HepG2 (cell line): ENCODE measurements around the gene KIZ. TPM values are rescaled to one million over a fixed set of nuclear protein-coding genes. Genes with fewer than 3 reads are reported as not detected.

Experiments
- ATAC-seq: fragments of 200-7000 bp; cut with Tn5 transposase; 3 replicates; pipeline ENCODE4 v1.9.1; 2020; ENCODE audit warnings: mild to moderate bottlenecking, moderate library complexity
- BruUV-seq: library from RNA; stranded (reverse); fragments of 400-500 nt; replicated peaks from 2 replicates; lab custom pipeline; 2021; lab: Mats Ljungman, UMichigan
- CTCF ChIA-PET: fragments of 300-600 bp; formaldehyde crosslinking; extraction: SDS; loops from one replicate; lab custom pipeline; 2021; ENCODE audit warnings: low total read pairs, inconsistent platforms, low intra/inter-chr PET ratio; lab: Yijun Ruan, JAX
- POLR2A ChIA-PET: fragments of 350-600 bp; sonication (Branson Sonifier 250); formaldehyde crosslinking; loops from one replicate; lab custom pipeline; 2020; ENCODE audit warnings: antibody characterized with exemption, inconsistent platforms; lab: Yijun Ruan, JAX
- DNase-seq: peaks from one replicate; pipeline ENCODE4 v3.0.0-alpha.2; 2015; ENCODE audit warnings: low spot score
- FAIRE-seq: peaks from 3 replicates; lab custom pipeline; 2011; peaks lifted over from hg19 to GRCh38; lab: Jason Lieb, UNC
- H2AFZ ChIP-seq: one replicate; pipeline ENCODE4 v1.6.1; 2011; ENCODE audit warnings: low read length, inconsistent platforms
- H3K27ac ChIP-seq: fragments of 300-600 bp; 3 replicates; pipeline ENCODE4 v1.8.0; 2011; ENCODE audit warnings: mixed run types, mild to moderate bottlenecking, mixed read lengths, low read length, inconsistent platforms; ENCODE audit not compliant: insufficient read depth; ENCODE audit errors: extremely low read length
- H3K27me3 ChIP-seq, 2 experiments: fragments of 200-600 bp in 1 of 2; 2 replicates in 1 of 2; 3 replicates in 1 of 2; pipeline versions ENCODE4 v1.6.0 to v1.8.0; 2011; ENCODE audit warnings: low read length in 2 of 2, mild to moderate bottlenecking in 2 of 2, moderate library complexity in 2 of 2, inconsistent platforms in 1 of 2; ENCODE audit not compliant: insufficient read depth in 2 of 2, control insufficient read depth in 1 of 2
- H3K36me3 ChIP-seq, 2 experiments: fragments of 200-600 bp in 1 of 2; replicated peaks in 1 of 2; 2 replicates in 1 of 2; 3 replicates in 1 of 2; pipeline versions ENCODE4 v1.5.1 to v1.8.0; 2011; ENCODE audit warnings: low read length in 2 of 2, inconsistent platforms in 1 of 2; ENCODE audit not compliant: insufficient read depth in 2 of 2, control insufficient read depth in 1 of 2
- H3K4me1 ChIP-seq: 2 replicates; pipeline ENCODE4 v1.5.1; 2012; ENCODE audit warnings: low read length, inconsistent platforms; ENCODE audit not compliant: insufficient read depth
- H3K4me2 ChIP-seq: 2 replicates; pipeline ENCODE4 v1.6.0; 2011; ENCODE audit warnings: low read depth, low read length, inconsistent platforms
- H3K4me3 ChIP-seq, 3 experiments: fragments of 200-600 bp in 1 of 3; sonication (generic), shearing (Covaris generic) in 1 of 3; replicated peaks in 1 of 3; 2 replicates each; pipeline ENCODE4 v1.5.1; 2011 to 2016; ENCODE audit warnings: low read length in 3 of 3, inconsistent platforms in 2 of 3, low read depth in 2 of 3, mild to moderate bottlenecking in 2 of 3, control low read depth in 1 of 3, mixed read lengths in 1 of 3; ENCODE audit not compliant: insufficient read depth in 1 of 3
- H3K79me2 ChIP-seq: one replicate; pipeline ENCODE4 v1.6.1; 2011; ENCODE audit warnings: low read length, inconsistent platforms; ENCODE audit not compliant: insufficient read depth
- H3K9ac ChIP-seq: 2 replicates; pipeline ENCODE4 v1.6.0; 2011; ENCODE audit warnings: mild to moderate bottlenecking, low read depth, low read length, inconsistent platforms; ENCODE audit not compliant: insufficient read depth
- H3K9me3 ChIP-seq: 2 replicates; pipeline ENCODE4 v1.5.1; 2012; ENCODE audit warnings: mild to moderate bottlenecking, low read length
- H4K20me1 ChIP-seq: 2 replicates; pipeline ENCODE4 v1.6.0; 2011; ENCODE audit warnings: inconsistent platforms, mild to moderate bottlenecking, low read length, moderate library complexity; ENCODE audit not compliant: insufficient read depth
- ARNT2 ChIP-seq: sonication (generic); formaldehyde crosslinking; IDR thresholded peaks from 2 replicates; pipeline ENCODE4 v1.8.0; 2022; ENCODE audit warnings: mild to moderate bottlenecking, low read depth, missing genetic modification reagents, moderate library complexity
- CBX2 ChIP-seq, 2 experiments: fragments of 200-600 bp in 1 of 2; sonication (generic); formaldehyde crosslinking in 1 of 2; IDR thresholded peaks; 2 replicates each; pipeline versions ENCODE4 v1.7.0 to v1.8.1; 2018 to 2022; ENCODE audit warnings: low read depth in 2 of 2, low read length in 1 of 2, mild to moderate bottlenecking in 1 of 2, missing genetic modification reagents in 1 of 2
- CSRNP1 ChIP-seq: sonication (generic); formaldehyde crosslinking; IDR thresholded peaks from 2 replicates; pipeline ENCODE4 v1.8.1; 2023; ENCODE audit warnings: mild to moderate bottlenecking, missing genetic modification reagents
- FOXK1 ChIP-seq: sonication (generic); formaldehyde crosslinking; IDR thresholded peaks from 2 replicates; pipeline ENCODE4 v1.4.0; 2020; ENCODE audit warnings: low read depth, missing genetic modification reagents, borderline replicate concordance
- TBP ChIP-seq: sonication (generic); formaldehyde crosslinking; IDR thresholded peaks from 2 replicates; pipeline ENCODE4 v1.5.0; 2020; ENCODE audit warnings: missing genetic modification reagents
- ZBTB1 ChIP-seq: sonication (generic); formaldehyde crosslinking; IDR thresholded peaks from 2 replicates; pipeline ENCODE4 v1.4.0; 2020; ENCODE audit warnings: missing genetic modification reagents, borderline replicate concordance
- ZNF678 ChIP-seq: sonication (generic); formaldehyde crosslinking; IDR thresholded peaks from 2 replicates; pipeline ENCODE4 v1.4.0; 2020; ENCODE audit warnings: mild to moderate bottlenecking, missing genetic modification reagents
- WGBS: methylation state at CpG from one replicate; pipeline ENCODE4 v1.1.6; 2017; ENCODE audit warnings: low lambda C conversion rate; 5-methylcytosine and 5-hydroxymethylcytosine counted together
- in situ Hi-C: cut with HindIII; loops from 2 replicates; pipeline ENCODE4 v1.10.0; 2017; ENCODE audit warnings: low pct_unique_long_range_greater_than_20kb; ENCODE audit not compliant: extremely low pct_ligation_motif_present
- intact Hi-C: fragments of 100-400 bp; cut with micrococcal nuclease; formaldehyde crosslinking; loops from one replicate; pipeline ENCODE4 v1.10.0; 2022; ENCODE audit not compliant: unreplicated experiment
- polyA plus RNA-seq, 8 experiments: library from polyadenylated mRNA; depleted of rRNA in 3 of 8; stranded (reverse) in 7 of 8; unstranded in 1 of 8; fragments of >200 nt; fragmentation: Illumina TruSeq in 4 of 8; extraction: Trizol in 4 of 8; gene quantifications; 2 replicates each; pipeline versions ENCODE4 v1.2.1 to v1.2.3, GENCODE V29; 2011 to 2016; ENCODE audit warnings: low read depth in 4 of 8, missing spikeins in 1 of 8, mixed read lengths in 1 of 8; ENCODE audit not compliant: insufficient read depth in 1 of 8
- total RNA-seq, 5 experiments: library from RNA; depleted of rRNA; stranded (reverse); fragments of >200 nt; fragmentation: Illumina TruSeq; extraction: Trizol; gene quantifications; 2 replicates each; pipeline ENCODE4 v1.2.3, GENCODE V29; 2016; ENCODE audit warnings: low read depth in 1 of 5

KIZ gene
- total and polyA plus RNA-seq, 2 of the 13 experiments (the other 11 are each of a cell fraction or from before 2014, with no cell fraction given), result 46.3 to 114 TPM

GRCh38 chr20:21206584-21206983, 80.7 kb downstream of the KIZ start (continued):
- TF ChIP-seq TBP (no peak), FOXK1 (CRISPR knock-in tag) (no peak), CSRNP1 (CRISPR knock-in tag) (no peak), ZBTB1 (CRISPR knock-in tag) (no peak)

- H3K27me3 ChIP-seq, result no peaks in the 10 kb centered on the region
- H3K9me3 ChIP-seq, result no peaks in the 10 kb centered on the region
- CTCF ChIA-PET, result no interaction called here
- peaks cover 21 to 67% of the 10 kb centered on the region in 2 experiments for H3K36me3 ChIP-seq
- intact Hi-C loops (no loop called here), in situ Hi-C loops (no loop called here)
- no peak overlapping the region for H3K27ac ChIP-seq
- H3K4me2 ChIP-seq, result no peak overlapping the region
- H3K79me2 ChIP-seq, result no peaks in the 10 kb centered on the region
- no peak overlapping the region for H3K9ac ChIP-seq
- no peak overlapping the region for H3K4me3 ChIP-seq
- no TSS peak for BruUV-seq
- ATAC-seq (no peak), DNase-seq (no peak), FAIRE-seq (no peak)
- no peak overlapping the region for H2AFZ ChIP-seq
- WGBS, result 89% methylated on average over 3 of the region's 3 CpGs
- no peaks in the 10 kb centered on the region for H3K4me1 ChIP-seq
- no peaks in the 10 kb centered on the region for H4K20me1 ChIP-seq
- no peak for TF ChIP-seq CBX2 (IDR thresholded peaks at IDR 0.05; ENCODE audit: low read depth, low read length)
- TF ChIP-seq CBX2 (CRISPR knock-in tag; IDR thresholded peaks at IDR 0.05; ENCODE audit: low read depth), result no peak
- no peak for TF ChIP-seq ZNF678
- TF ChIP-seq ARNT2 (CRISPR knock-in tag), result no peak
- TF ChIP-seq, all 625 proteins: peak for 0
- POLR2A ChIA-PET, result no interaction called here
Observed at GRCh38 chr20:21208999-21209398, 83.1 kb downstream of the KIZ start.
